HepG2 (cell line): ENCODE results near the gene UBE3B. TPM values are rescaled to one million over a fixed set of nuclear protein-coding genes. Genes with fewer than 3 reads are reported as not detected.

ENCODE experiments used
- ATAC-seq: fragments of 200-7000 bp; cut with Tn5 transposase; 3 replicates; pipeline ENCODE4 v1.9.1; 2020; ENCODE audit warnings: mild to moderate bottlenecking, moderate library complexity
- BruUV-seq: library from RNA; stranded (reverse); fragments of 400-500 nt; replicated peaks from 2 replicates; lab custom pipeline; 2021; lab: Mats Ljungman, UMichigan
- CTCF ChIA-PET: fragments of 300-600 bp; formaldehyde crosslinking; extraction: SDS; loops from one replicate; lab custom pipeline; 2021; ENCODE audit warnings: low total read pairs, inconsistent platforms, low intra/inter-chr PET ratio; lab: Yijun Ruan, JAX
- POLR2A ChIA-PET: fragments of 350-600 bp; sonication (Branson Sonifier 250); formaldehyde crosslinking; loops from one replicate; lab custom pipeline; 2020; ENCODE audit warnings: antibody characterized with exemption, inconsistent platforms; lab: Yijun Ruan, JAX
- DNase-seq: peaks from one replicate; pipeline ENCODE4 v3.0.0-alpha.2; 2015; ENCODE audit warnings: low spot score
- FAIRE-seq: peaks from 3 replicates; lab custom pipeline; 2011; peaks lifted over from hg19 to GRCh38; lab: Jason Lieb, UNC
- H2AFZ ChIP-seq: one replicate; pipeline ENCODE4 v1.6.1; 2011; ENCODE audit warnings: low read length, inconsistent platforms
- H3K27ac ChIP-seq: fragments of 300-600 bp; 3 replicates; pipeline ENCODE4 v1.8.0; 2011; ENCODE audit warnings: mixed run types, mild to moderate bottlenecking, mixed read lengths, low read length, inconsistent platforms; ENCODE audit not compliant: insufficient read depth; ENCODE audit errors: extremely low read length
- H3K27me3 ChIP-seq, 2 experiments: fragments of 200-600 bp in 1 of 2; 2 replicates in 1 of 2; 3 replicates in 1 of 2; pipeline versions ENCODE4 v1.6.0 to v1.8.0; 2011; ENCODE audit warnings: low read length in 2 of 2, mild to moderate bottlenecking in 2 of 2, moderate library complexity in 2 of 2, inconsistent platforms in 1 of 2; ENCODE audit not compliant: insufficient read depth in 2 of 2, control insufficient read depth in 1 of 2
- H3K36me3 ChIP-seq, 2 experiments: fragments of 200-600 bp in 1 of 2; replicated peaks in 1 of 2; 2 replicates in 1 of 2; 3 replicates in 1 of 2; pipeline versions ENCODE4 v1.5.1 to v1.8.0; 2011; ENCODE audit warnings: low read length in 2 of 2, inconsistent platforms in 1 of 2; ENCODE audit not compliant: insufficient read depth in 2 of 2, control insufficient read depth in 1 of 2
- H3K4me1 ChIP-seq: 2 replicates; pipeline ENCODE4 v1.5.1; 2012; ENCODE audit warnings: low read length, inconsistent platforms; ENCODE audit not compliant: insufficient read depth
- H3K4me2 ChIP-seq: 2 replicates; pipeline ENCODE4 v1.6.0; 2011; ENCODE audit warnings: low read depth, low read length, inconsistent platforms
- H3K4me3 ChIP-seq, 3 experiments: fragments of 200-600 bp in 1 of 3; sonication (generic), shearing (Covaris generic) in 1 of 3; replicated peaks in 1 of 3; 2 replicates each; pipeline ENCODE4 v1.5.1; 2011 to 2016; ENCODE audit warnings: low read length in 3 of 3, inconsistent platforms in 2 of 3, low read depth in 2 of 3, mild to moderate bottlenecking in 2 of 3, control low read depth in 1 of 3, mixed read lengths in 1 of 3; ENCODE audit not compliant: insufficient read depth in 1 of 3
- H3K79me2 ChIP-seq: one replicate; pipeline ENCODE4 v1.6.1; 2011; ENCODE audit warnings: low read length, inconsistent platforms; ENCODE audit not compliant: insufficient read depth
- H3K9ac ChIP-seq: 2 replicates; pipeline ENCODE4 v1.6.0; 2011; ENCODE audit warnings: mild to moderate bottlenecking, low read depth, low read length, inconsistent platforms; ENCODE audit not compliant: insufficient read depth
- H3K9me3 ChIP-seq: 2 replicates; pipeline ENCODE4 v1.5.1; 2012; ENCODE audit warnings: mild to moderate bottlenecking, low read length
- H4K20me1 ChIP-seq: 2 replicates; pipeline ENCODE4 v1.6.0; 2011; ENCODE audit warnings: inconsistent platforms, mild to moderate bottlenecking, low read length, moderate library complexity; ENCODE audit not compliant: insufficient read depth
- PHF5A ChIP-seq: IDR thresholded peaks from one replicate; pipeline ENCODE4 v1.6.1; 2018; ENCODE audit warnings: low read depth, missing genetic modification reagents; ENCODE audit not compliant: unreplicated experiment
- RAD51 ChIP-seq: fragments of 450-650 bp; IDR thresholded peaks from 2 replicates; pipeline ENCODE4 v1.6.1; 2016; ENCODE audit warnings: borderline replicate concordance
- SMYD3 ChIP-seq: sonication (generic); formaldehyde crosslinking; IDR thresholded peaks from 2 replicates; pipeline ENCODE4 v1.8.1; 2023; ENCODE audit warnings: mild to moderate bottlenecking, missing genetic modification reagents
- SP140L ChIP-seq: sonication (generic); formaldehyde crosslinking; IDR thresholded peaks from 2 replicates; pipeline ENCODE4 v1.4.0; 2020; ENCODE audit warnings: missing genetic modification reagents, borderline replicate concordance
- TFE3 ChIP-seq: IDR thresholded peaks from 2 replicates; pipeline ENCODE4 v1.6.1; 2016
- ZHX1 ChIP-seq: sonication (generic); formaldehyde crosslinking; IDR thresholded peaks from 2 replicates; pipeline ENCODE4 v1.8.1; 2022; ENCODE audit warnings: low read depth, mild to moderate bottlenecking, missing genetic modification reagents
- WGBS: methylation state at CpG from one replicate; pipeline ENCODE4 v1.1.6; 2017; ENCODE audit warnings: low lambda C conversion rate; 5-methylcytosine and 5-hydroxymethylcytosine counted together
- in situ Hi-C: cut with HindIII; loops from 2 replicates; pipeline ENCODE4 v1.10.0; 2017; ENCODE audit warnings: low pct_unique_long_range_greater_than_20kb; ENCODE audit not compliant: extremely low pct_ligation_motif_present
- intact Hi-C: fragments of 100-400 bp; cut with micrococcal nuclease; formaldehyde crosslinking; loops from one replicate; pipeline ENCODE4 v1.10.0; 2022; ENCODE audit not compliant: unreplicated experiment
- polyA plus RNA-seq, 8 experiments: library from polyadenylated mRNA; depleted of rRNA in 3 of 8; stranded (reverse) in 7 of 8; unstranded in 1 of 8; fragments of >200 nt; fragmentation: Illumina TruSeq in 4 of 8; extraction: Trizol in 4 of 8; gene quantifications; 2 replicates each; pipeline versions ENCODE4 v1.2.1 to v1.2.3, GENCODE V29; 2011 to 2016; ENCODE audit warnings: low read depth in 4 of 8, missing spikeins in 1 of 8, mixed read lengths in 1 of 8; ENCODE audit not compliant: insufficient read depth in 1 of 8
- total RNA-seq, 5 experiments: library from RNA; depleted of rRNA; stranded (reverse); fragments of >200 nt; fragmentation: Illumina TruSeq; extraction: Trizol; gene quantifications; 2 replicates each; pipeline ENCODE4 v1.2.3, GENCODE V29; 2016; ENCODE audit warnings: low read depth in 1 of 5

Gene UBE3B
- total and polyA plus RNA-seq, 2 of the 13 experiments (the other 11 are each of a cell fraction or from before 2014, with no cell fraction given), result 22.7 to 25.3 TPM

DNA sequence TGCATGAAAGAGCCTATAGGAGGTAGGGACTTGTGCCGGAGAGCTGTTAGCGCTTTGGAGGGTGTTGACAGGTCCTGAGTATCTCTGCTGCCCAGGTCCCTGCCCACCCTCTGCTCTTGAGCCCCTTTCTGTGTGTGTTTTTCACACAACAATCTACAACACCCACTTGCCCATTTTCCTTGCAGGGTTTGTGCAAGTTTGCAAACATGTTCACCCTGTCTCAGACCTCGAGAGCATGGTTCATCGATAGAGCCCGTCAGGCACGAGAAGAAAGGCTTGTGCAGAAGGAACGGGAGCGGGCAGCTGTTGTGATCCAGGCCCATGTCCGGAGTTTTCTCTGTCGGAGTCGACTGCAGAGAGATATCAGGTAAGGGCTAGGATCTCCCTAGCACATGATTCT is 5.9 kb downstream of the UBE3B start:
- H3K79me2 ChIP-seq, result peaks cover 7% of the 10 kb centered on the region
- 97% methylated on average over 11 of the region's 11 CpGs for WGBS
- FAIRE-seq (no peak), DNase-seq (no peak), ATAC-seq (no peak)
- POLR2A ChIA-PET, result interaction anchor here (0.6 kb wide), 1 partner anchor 390 kb away, joined by 5 read pairs; no protein-coding TSS in a partner anchor
- no peaks in the 10 kb centered on the region for H4K20me1 ChIP-seq
- BruUV-seq, result no TSS peak
- no peaks in the 10 kb centered on the region for H3K27me3 ChIP-seq
- intact Hi-C loops (no loop called here), in situ Hi-C loops (no loop called here)
- H3K9ac ChIP-seq, result no peak overlapping the region
- no peak overlapping the region for H3K27ac ChIP-seq
- CTCF ChIA-PET, result no interaction called here
- TF ChIP-seq TFE3 (CRISPR knock-in tag) (no peak), PHF5A (CRISPR knock-in tag) (no peak), RAD51 (no peak), SMYD3 (no peak), ZHX1 (CRISPR knock-in tag) (no peak), SP140L (CRISPR knock-in tag) (no peak)
- no peaks in the 10 kb centered on the region for H3K9me3 ChIP-seq
- H3K4me3 ChIP-seq, result no peak overlapping the region
- peaks cover 24% of the 10 kb centered on the region for H3K4me1 ChIP-seq
- H2AFZ ChIP-seq, result no peak overlapping the region
- H3K36me3 ChIP-seq, result peaks cover 17 to 51% of the 10 kb centered on the region in 2 experiments
- no peak overlapping the region for H3K4me2 ChIP-seq
